Kidney glomerular epithelial cell (primary cell): Measurements from ENCODE around the gene DUSP7.
"Not testable (repeated sequence)": the region's sequence is repeated elsewhere in the genome, so short reads cannot be mapped to it uniquely, and the experiment has no call there.

Source experiments
- DNase-seq: peaks from one replicate; lab custom pipeline; 2025; lab: John Stamatoyannopoulos, UW

The DUSP7 gene

DNA sequence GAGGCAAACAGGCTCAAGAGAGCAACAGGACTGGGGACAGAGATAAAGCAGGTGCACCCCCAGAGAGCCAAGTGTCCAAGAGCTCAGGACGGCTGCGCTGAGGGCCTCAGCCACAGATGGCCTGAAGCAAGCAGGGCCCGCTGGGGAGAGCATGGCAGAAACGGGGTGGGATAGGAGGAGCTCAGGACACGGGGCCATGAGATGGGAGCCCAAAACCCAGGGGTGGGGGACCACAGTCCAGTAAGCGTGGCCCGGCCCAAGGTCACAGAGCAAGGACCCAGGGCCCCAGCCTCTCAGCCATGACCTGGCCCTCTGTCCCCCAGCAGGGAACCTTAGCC, 9.5 kb downstream of the DUSP7 start:
- DNase-seq: no peak

DNA sequence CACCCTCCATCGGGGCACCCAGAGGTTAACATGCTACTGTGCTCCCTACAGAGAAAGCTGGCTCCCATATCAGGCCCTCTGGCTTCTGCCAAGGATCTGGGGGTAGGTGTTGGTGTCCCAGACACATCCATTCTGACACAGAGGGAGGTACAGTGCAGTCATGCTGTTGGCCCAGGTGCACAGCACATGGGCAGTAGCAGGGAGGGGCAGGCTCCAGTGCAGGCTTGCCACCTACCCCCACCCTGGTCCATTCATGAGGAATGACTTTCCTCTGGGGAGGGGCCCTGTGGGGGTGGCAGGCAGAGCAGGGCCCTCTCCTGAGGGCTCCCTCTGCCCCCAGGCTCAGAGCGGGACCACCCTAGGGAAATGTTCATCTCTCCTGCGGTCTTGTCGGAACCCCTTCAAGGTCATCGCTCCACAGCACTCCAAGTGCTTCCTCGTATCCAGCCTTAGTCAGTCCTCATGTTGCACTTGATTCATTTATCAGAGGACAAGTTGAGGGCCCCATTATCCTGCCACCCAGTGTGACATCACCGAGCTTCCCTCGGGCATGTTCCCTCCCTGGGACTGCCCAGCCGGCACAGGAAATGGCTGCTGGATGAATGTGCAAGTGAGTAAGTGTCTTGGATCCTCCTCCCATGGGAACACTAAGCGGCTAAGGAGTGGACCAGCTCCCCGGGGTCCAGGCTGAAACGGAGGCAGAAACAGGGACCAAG, 10.0 kb downstream of the DUSP7 start:
- DNase-seq: peak; percentile 84

DNA sequence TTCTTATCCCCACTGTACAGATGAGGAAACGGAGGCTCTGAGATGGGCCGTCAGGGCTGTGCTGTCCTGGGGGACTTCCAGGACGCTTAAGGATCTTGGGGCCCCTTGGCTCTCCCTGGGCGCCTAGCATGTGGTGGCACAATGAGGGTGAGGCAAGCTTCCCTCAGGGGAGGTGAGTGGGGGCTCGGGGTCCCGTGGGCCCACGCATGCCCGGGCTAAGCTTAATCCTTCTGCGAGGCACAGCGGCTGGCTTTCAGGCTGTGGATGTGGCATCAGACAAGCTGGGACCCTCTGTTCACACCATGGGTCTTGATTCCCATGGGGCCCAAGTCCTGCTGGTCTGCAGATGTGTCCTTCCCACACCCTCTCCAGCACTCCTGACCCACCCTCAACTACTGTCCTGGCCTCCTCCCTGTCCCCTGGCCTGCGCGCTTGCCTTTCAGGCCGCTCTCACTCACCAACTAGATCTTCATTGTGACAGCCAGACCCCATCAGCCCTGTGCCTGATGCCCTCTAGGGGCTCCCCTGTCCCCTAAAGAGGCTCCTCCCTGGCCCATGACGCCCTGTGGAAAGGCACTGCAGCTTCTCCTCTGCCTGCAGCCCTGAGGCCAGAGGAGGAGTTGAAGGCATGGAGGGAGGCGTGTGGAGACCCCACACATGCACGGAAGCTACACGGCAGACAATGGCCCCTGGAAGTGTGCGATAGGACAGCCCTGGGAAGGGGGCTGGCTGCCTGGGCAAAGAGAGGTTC, 11.3 kb downstream of the DUSP7 start:
- no peak for DNase-seq

DNA sequence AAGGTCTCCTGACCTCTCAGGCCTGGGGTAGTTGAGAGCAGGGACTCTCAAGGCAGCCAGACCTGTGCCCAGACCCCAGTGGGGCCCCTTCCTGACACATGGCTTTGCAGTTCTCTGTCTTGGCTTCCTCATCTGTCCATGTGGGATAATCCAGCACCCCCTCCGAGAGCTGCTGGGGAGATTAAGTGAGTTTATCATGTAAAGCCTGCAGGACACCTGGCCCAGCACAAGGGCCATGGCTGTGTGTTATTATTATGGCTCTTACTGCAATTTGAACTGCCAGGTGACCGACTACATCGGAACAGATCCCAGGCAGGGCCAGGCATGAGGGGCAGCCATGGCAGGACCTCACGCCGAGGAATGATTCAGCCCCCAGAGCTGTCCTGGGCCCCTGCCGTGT, 12.6 kb downstream of the DUSP7 start:
- DNase-seq: no peak

DNA sequence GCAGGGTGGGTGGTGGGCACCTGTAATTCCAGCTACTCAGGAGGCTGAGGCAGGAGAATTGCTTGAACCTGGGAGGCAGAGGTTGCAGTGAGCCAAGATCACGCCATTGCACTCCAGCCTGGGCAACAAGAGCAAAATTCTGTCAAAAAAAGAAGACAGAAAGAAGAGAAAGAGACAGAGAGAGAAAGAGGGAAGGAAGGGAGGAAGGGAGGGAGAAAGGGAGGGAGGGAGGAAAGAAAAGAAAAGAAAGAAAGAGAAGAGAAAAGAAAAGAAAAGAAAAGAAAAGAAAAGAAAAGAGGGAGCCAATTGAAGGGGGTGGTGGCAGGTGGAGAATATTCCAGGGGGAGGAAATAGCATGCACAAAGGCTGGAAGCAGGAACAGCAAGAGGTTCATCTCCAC, 13.3 kb downstream of the DUSP7 start:
- not testable (repeated sequence) for DNase-seq

DNA sequence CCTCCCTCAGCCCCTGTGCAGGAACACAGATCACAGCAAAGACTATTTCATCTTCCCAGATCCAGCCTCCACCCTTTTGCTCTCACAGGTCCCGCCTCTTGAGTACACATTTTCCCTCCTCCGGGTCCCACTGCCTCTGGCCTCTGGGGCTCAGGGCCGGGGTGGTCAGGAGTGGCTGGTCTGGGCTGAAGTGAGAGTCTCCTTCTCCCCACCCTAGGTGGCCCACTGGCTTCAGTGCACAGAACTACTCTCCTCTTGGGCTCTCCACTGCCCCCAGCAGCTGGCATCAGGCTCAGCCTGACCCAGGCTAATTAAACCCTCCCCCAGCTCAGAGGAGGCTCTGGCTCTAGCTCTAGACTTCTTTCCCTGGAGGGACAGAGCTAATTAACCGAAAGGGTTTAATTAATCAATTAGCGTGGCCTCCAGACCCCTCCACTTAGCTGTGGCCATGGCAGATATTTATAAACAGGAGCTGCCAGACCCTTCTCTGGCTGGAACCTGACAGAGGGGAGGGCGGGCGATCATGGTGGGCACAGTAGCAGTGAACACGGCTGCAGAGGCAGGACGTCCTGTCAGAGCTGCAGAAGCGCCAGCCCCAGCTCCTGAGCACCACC, 15.1 kb downstream of the DUSP7 start:
- no peak for DNase-seq

DNA sequence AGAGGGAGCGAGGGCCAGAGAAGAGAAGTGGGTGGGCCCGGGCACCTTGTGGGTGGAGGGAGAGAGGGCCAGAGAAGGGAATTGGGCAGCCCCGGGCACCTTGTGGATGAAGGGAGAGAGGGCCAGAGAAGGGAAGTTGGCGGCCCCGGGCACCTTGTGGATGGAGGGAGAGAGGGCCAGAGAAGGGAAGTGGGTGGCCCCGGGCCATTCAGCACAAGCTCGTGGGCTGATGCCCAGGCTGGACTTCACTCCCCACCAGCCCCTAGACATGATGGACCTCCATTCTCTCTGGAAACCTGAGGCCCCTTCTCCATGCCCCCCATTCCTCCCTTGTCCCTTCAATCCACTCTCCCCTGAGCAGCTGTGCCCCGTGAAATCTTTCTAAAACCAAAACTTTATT, 15.8 kb downstream of the DUSP7 start:
- no peak for DNase-seq

DNA sequence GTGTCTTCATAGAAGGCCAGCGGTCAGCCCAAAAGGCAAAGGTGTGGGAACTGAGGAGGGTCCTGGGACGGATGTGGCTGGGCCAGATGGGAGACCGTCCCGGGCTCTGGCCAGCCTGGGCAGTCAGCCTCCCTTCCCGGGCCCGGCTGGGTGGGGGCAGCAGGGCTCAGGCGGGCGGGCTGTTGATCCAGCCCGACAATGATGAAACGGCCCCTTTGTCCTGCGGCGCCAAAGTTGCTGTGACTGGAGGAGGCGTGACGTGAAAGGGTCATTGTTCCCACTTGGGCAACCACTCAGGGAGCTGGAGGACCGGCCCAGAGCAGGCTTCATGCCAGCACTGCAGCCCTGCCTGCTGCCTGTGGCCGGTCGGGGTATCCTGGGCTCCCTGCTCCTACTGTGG, 16.5 kb downstream of the DUSP7 start:
- DNase-seq: no peak

DNA sequence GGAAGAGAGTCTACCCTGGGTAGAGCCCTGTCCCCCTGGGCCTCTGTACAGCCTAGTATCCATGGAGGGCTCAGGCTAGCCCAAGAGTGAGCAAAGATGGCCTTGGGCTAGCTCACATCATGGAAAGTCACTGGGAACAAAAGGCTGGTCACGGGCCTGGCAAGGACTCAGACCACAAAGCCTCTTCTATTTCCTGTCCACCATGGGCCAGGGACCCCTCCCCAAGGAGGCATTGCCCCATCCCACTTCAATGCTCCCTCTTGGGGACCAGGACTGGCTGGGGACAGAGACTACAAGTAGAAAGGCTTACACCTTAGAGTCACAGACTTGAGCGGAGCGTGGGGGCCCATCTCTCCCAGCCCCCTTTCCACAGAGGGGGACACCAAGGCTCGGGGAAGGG, 16.9 kb downstream of the DUSP7 start:
- DNase-seq: no peak

DNA sequence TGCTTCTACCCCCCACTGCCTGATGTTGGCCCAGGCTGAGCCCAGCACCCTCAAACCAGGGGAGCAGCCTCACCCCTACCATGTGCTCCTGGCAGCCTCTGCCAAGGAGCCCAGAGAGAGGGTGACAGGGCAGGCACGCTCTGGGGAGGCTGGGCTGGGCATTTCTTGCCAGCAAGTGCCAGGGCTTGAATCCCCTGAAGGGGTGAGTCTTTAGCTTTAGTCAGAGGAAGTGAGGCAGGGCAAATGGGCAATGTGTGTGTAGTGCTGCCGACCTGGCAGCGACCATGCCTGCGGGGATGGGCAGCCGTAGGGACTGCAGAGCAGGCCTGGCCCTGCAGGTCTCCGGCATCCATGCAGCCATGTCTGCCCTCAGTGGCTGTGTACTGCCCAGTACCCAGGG, 18.1 kb downstream of the DUSP7 start:
- DNase-seq: no peak

DNA sequence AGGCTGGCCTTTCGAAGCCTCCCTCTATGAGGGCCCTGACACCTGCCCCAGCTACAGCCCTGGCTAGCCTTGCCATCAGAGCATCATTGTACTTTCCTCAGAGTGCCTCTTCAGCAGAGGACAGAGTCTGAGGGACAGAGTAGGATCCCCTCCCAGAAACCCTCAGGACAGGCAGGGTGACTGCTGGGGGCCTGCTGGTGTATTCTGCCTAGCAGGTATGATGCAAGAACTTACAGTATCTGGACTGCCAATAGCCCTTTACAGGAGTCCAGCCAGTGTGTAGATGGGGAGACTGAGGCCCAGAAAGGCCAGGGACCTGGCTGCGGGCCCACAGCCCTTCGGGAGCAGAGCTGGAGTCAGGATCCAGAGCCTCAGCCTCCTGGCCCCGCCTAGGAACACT, 19.1 kb downstream of the DUSP7 start:
- DNase-seq: no peak

DNA sequence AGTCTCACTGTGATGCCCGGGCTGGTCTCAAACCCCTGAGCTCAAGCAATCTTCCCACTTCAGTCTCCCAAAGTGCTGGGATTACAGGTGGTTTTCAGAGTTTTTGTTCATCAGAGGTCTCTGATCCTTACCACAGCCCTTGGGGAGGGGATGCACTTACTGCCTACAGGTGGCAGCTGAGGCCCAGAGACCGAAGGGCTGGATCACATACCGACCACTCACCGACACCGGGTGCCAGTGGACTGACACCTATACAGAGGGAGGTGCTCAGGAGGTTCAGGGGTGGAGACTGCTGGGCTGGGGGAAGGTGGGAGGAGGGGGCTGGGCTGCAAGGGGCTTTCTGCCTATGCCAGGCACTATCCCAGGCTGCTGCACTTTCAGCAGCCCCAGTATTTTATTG, 19.5 kb downstream of the DUSP7 start:
- DNase-seq: no peak

DNA sequence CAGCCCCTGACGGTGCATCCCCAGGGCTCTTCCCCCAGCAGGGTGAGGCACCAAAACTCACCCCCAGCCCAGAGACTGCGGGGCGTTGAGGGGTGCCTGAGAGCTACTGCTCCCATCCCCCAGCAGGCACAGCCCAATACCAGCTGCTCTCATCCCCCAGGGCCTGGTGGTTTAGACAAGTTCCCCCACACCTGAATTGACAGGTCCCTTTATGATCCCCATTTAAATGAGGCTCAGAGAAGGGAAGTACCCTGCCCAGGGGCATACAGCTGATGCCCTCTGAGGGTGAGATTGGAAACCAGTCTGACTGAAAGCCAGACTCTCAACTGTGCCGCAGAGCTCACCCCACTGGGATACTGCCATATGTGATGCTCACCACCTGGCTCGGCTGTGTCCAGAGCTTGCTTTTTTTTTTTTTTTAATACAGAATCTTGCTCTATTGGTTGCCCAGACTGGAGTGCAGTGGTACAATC, 20.1 kb downstream of the DUSP7 start:
- no peak for DNase-seq

DNA sequence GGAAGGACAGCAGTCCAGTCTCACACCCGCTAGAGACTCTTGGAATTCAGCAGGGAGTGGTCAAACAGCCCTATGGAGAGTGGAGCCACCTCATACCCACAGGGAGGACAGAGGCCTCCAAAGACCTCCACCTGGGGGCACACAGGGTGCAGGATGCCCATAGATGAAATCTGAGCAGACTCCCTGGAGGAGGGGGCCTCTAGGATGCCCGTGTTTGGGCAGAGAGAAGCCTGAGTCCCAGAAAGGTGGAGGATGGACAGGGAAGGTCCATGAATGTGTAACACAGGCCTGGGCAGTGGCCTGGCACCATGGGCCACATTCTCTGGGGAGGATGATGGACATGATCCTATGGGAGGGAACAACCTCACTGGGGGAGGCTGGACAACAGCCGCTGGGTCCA, 21.7 kb downstream of the DUSP7 start:
- no peak for DNase-seq

DNA sequence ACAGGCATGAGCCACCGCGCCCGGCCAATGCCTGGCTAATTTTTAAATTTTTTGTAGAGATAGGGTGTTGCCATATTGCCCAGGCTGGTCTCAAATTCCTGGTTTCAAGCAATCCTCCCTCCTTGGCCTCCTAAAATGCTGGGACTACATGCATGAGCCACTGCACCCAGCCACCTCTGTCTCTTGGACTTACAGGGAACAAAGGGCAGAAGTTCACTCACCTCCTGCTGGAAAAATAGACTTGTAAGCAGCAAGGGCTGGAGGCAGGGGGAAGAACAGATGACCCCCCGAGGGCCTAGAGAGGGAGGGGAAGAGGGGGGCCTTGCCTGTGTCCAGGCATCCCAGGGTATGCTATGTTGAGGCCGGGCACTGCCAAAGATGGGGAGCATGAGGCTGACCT, 22.2 kb downstream of the DUSP7 start:
- DNase-seq: no peak

DNA sequence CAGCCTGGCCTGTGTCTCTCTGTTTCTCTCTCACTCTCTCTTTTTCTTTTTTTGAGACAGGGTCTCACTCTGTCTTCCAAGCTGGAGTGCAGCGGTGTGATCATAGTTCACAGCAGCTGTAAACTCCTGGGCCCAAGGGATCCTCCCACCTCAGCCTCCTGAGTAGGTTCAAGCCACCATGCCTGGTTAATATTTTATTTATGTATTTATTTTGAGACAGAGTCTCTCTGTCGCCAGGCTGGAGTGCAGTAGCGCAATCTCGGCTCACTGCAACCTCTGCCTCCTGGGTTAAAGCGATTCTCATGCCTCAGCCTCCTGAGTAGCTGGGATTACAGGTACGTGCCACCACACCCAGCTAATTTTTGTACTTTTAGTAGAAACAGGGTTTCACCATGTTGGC, 22.6 kb downstream of the DUSP7 start:
- not testable (repeated sequence) for DNase-seq

DNA sequence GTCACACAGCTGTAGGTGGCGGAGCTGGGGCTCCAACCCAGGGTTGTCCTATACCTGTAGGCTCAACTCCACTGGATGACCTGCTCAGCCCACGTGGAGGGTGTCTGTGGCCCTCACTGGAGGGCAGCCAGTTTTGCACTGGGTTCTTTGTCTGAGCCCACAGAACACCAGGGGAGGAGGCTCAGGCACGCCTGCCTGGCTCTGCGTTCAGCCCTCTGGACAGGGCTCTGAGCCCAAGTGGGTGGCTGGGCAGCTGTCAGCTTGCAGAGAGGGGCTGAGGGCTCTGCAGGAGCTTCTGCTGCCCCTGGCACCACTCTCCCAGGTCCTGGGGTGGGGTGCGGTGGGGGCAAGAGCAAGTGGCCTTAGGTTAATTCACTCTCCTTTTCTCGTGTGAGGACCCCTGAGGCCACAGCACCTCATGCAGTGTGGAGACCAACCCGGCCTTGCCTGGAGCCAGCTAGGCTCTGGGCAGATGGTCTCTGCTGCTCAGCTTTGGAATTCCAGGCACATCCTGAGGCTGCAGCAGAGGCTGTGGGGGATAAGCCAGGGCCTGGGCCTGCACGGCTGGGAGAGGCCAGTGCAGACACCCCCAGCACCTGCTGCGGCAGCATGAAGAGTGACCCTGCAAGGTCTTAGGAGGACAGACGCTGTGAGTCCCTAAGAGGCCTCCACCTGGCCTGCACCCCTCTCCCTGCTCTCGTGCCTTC, 23.5 kb downstream of the DUSP7 start:
- no peak for DNase-seq

DNA sequence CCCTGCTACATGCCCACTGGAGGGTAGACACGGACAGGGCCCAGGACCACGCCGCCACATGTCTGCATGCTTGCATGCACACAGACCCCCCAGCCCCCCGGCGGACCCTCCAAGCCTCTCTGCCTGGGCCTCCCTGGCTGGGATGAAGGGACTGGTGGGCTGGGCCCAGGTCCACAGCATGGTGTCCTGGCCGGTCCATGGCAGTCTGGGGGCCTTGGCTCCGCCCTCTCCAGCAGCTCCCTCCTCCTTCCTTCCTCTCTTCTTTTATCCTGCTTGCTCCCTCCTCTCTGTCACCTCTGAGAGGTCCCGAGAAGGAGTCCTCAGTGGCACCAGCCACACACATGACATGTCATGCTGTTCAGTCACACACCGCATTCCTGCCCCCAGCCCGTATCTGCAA, 24.5 kb downstream of the DUSP7 start:
- DNase-seq: no peak

DNA sequence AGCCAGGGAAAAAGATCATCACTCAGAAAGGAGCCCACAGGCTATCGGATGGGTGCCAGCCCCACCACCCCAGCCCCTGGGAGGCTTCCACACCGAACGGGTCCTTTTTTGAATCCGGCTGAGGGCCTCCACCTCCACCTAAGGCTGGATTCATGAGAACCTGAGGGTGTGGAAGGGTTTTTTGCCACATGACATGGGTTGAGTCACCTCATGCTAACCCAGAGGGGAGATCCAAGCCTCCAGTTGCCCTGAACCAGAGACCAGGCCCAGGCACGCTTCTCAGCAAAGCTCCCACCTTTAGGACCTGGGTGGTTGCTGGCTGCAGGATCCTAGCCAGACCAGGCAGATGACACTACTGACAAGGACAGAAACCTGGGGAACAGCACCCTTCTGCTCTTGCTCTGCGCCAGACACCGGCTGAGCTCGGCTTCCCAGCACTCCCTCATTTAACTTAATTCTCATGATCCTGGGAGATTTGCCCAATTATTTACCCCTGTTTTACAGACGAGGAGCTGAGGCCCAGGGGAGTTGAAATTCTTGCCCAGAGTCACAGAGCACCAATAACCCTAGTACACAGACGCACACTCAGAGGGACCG, 25.6 kb downstream of the DUSP7 start:
- no peak for DNase-seq

DNA sequence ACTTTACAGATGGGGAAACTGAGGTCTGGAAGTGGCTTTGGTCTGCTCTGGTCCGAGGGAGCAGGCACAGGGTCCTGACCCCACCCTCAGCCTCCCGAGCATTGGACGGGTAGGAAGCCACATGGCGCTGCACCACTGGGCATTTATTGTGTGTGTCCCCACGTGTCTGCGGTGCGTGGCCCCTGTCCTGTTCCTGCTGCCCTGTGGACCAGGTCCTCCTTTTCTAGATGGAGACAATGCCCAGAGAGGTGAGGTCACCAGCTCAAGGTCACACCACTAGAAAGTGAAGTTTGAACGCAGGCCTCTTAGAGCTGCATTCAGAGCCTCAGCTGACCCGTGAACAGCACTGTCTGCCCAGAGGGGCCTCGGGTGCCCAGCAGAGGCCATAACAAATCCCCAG, 26.8 kb downstream of the DUSP7 start:
- no peak for DNase-seq

DNA sequence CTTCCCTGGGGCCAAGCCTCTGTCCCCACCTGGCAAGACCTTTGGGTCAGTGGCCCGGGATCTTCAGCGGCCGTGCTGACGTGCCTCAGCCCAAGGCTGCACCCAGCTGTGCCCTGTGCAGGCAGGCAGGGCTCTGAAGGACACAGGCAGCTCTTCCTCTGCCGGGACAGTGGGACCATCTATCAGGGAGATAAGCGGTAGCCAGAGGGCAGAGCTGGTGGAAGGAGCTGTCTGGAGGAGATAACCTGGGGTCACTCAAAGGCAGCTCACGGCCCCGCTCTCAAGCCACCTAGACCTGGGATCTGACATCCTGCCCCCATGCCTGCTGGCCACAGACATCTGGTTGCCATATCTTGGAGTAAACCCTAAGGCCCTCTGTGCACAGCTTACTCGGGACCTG, 27.3 kb downstream of the DUSP7 start:
- DNase-seq: no peak

DNA sequence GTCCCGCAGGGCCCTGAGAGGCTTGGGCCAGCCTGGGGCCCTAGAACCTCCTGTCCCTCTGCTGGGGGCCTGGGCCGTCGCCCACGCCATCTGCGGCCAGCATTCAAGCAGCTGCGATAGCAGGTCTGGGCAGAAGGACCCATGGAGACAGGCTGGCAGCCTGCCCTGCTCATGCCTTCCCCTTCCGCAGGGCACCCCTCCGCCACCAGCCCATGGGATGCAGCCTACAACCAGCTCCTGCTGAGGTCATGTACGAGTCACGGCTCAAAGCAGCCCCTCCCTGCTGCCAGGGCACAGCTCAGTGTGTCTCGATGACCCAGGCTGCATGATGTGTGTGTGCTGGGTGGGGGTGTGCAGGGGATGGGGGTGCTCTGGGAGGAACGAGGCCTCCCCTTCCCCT, 27.8 kb downstream of the DUSP7 start:
- no peak for DNase-seq
